ENCODE results near the gene HRH4. TPM values are rescaled to one million over a fixed set of nuclear protein-coding genes. Genes with fewer than 3 reads are reported as not detected.

The HRH4 gene
- total RNA-seq, 1 donor from 2014 or later, result 0.12 TPM

DNA sequence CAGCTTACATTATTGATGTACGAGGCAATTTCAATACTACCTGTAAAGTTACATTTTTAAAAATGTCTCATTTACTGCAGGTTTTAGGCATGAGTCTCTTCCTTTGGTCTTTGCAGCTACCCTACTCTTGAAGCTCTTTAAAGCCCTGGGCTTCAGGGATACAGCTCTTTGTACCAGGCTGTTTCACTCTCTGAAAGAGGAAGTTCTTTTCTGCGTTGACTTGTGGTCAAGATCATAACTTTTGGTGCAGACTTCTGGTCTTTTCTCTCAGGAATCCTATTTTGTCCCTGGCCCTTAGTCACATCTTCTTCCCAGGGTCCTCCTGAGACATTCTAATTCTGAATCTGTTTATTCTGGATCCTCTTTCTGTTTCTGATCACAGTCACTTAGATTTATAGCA is 16.6 kb upstream of the HRH4 start:
- TF ChIP-seq, protein P1, sequence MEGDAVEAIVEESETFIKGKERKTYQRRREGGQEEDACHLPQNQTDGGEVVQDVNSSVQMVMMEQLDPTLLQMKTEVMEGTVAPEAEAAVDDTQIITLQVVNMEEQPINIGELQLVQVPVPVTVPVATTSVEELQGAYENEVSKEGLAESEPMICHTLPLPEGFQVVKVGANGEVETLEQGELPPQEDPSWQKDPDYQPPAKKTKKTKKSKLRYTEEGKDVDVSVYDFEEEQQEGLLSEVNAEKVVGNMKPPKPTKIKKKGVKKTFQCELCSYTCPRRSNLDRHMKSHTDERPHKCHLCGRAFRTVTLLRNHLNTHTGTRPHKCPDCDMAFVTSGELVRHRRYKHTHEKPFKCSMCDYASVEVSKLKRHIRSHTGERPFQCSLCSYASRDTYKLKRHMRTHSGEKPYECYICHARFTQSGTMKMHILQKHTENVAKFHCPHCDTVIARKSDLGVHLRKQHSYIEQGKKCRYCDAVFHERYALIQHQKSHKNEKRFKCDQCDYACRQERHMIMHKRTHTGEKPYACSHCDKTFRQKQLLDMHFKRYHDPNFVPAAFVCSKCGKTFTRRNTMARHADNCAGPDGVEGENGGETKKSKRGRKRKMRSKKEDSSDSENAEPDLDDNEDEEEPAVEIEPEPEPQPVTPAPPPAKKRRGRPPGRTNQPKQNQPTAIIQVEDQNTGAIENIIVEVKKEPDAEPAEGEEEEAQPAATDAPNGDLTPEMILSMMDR (conservative IDR thresholded peaks at IDR 0.05; ENCODE audit: low read depth, low read length), result no peak
- DNase-seq (ENCODE audit: low read depth), result no peak
- H3K4me3 ChIP-seq (ENCODE audit: low read depth, low read length), result no peak overlapping the region

DNA sequence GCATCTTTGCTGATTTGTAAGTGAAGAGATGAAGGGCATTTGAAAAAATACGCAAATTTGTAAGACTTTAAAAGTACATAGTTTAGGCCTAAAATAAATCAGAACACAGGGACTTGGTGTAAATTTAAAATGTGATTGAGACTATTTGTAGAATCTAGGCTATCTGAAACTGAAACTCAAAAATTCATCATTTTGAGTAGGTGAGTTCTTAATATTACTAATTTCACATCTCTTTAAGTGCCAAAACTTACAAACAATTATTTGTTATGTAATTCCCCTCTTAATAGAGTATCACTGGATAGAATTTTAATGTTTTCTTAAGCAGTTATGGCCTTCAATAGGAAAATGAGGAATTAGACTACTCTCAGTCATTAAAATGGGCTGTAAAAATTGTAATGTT is 14.0 kb upstream of the HRH4 start:
- no peak for DNase-seq (ENCODE audit: low read depth)
- H3K4me3 ChIP-seq (ENCODE audit: low read depth, low read length), result no peak overlapping the region
- TF ChIP-seq, protein P1 (conservative IDR thresholded peaks at IDR 0.05; ENCODE audit: low read depth, low read length), result no peak

DNA sequence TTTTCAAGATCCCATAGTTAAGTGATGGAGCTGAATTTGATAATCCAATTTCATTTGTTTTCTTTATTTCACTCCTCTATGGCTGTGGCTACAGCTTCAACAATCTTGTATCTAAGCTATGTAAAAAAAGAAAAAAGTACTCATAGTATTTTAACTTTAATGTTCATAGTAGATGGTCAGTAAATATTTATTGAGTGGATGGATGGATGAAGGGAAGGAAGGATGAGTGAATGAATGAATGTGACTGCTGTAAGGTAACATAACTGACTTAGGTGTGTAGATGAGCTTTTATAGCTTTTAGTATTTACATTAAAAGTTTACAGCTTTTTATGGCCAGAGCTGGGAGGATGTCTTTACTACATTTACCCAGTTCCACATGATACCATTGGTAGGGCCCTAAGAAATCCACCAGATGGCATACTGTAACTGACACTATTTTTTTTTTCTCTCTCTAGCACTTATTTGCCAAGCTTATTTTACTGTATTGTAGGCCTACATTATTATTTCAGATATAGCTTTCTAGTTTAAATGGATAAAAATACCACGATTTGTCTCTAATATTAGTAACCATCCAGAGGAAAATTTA is 13.4 kb upstream of the HRH4 start:
- no peak overlapping the region for H3K4me3 ChIP-seq (ENCODE audit: low read depth, low read length)
- no peak for DNase-seq (ENCODE audit: low read depth)
- TF ChIP-seq, protein P1 (conservative IDR thresholded peaks at IDR 0.05; ENCODE audit: low read depth, low read length), result peak; percentile 44

DNA sequence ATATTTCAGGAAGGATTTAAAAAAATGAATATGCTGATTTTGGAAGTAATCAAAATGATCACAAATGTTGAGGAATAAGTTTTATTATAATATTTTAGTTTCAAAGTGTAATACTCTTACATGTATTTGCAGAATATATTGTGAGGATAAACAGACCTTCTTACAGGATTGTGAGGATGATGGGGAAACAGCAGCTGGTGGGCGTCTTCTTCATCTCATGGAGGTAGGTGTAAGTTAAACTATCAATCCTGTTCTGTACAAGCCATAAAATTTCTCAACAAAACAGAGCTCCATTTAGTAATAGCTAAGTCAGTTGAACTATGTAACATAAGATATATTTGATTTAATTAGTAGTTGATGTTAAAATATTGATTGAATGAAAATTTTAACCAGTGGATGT is 12.5 kb upstream of the HRH4 start:
- TF ChIP-seq, protein P1 (conservative IDR thresholded peaks at IDR 0.05; ENCODE audit: low read depth, low read length), result no peak
- DNase-seq (ENCODE audit: low read depth), result no peak
- no peak overlapping the region for H3K4me3 ChIP-seq (ENCODE audit: low read depth, low read length)

DNA sequence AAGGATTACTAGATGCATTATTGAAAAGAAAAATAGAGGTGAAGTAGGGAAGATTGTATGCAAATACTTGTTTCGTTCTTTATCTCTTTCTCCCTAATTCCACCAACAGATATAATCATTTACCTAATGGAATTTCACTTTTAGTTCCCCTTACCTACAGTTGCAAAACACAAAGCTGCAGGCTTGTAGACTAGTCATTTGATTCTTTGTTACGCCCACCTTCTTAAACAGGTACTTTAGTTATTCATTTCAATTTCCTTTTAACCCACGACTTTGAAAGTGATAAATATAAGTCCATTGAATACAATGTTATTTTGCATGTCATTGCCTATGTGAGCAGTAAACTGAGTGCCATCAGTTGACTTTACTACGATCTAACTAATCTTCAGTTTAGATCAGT is 3.9 kb upstream of the HRH4 start:
- no peak for DNase-seq (ENCODE audit: low read depth)
- no peak overlapping the region for H3K4me3 ChIP-seq (ENCODE audit: low read depth, low read length)
- TF ChIP-seq, protein P1 (conservative IDR thresholded peaks at IDR 0.05; ENCODE audit: low read depth, low read length), result no peak

DNA sequence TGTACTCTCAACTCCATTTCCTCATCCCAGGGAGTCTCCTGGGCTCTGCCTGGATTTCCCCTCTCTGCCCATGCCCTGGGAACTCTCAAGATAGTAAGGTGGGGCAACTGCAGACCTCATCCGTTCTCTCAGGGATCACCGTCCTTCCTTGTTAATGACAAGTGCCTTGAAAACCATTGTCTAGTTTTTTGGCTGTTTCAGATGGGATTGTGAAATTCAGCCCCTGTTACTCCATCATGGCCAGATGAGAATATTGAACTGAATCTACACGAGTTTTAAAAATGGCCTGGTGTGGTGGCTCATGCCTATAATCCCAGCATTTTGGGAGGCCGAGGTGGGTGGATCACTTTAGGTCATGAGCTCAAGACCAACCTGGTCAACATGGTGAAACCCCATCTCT is 665 bp upstream of the HRH4 start:
- no peak for DNase-seq (ENCODE audit: low read depth)
- TF ChIP-seq, protein P1 (conservative IDR thresholded peaks at IDR 0.05; ENCODE audit: low read depth, low read length), result no peak
- no peak overlapping the region for H3K4me3 ChIP-seq (ENCODE audit: low read depth, low read length)

DNA sequence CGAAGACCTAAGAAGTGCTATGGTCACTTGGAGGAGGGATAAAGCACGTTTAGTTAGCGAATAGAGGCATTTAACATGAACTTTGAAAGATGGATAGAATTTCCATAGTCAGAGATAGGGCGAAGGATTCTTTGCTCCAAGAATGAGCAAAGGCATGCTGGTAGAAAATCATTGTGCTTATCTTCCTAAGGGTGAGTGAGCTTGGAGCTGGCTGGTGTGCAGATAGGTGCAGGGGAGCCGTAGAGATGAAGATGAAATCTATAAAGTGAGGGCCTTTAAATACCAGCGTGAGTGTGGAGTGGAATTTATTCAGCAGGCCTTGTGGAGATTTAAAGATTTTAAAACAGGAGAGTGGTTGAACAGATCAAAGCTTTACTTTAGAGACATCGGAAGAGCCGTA is 1.6 kb downstream of the HRH4 start:
- TF ChIP-seq, protein P1 (conservative IDR thresholded peaks at IDR 0.05; ENCODE audit: low read depth, low read length), result no peak
- DNase-seq (ENCODE audit: low read depth), result no peak
- no peak overlapping the region for H3K4me3 ChIP-seq (ENCODE audit: low read depth, low read length)
